BE2C (cell line): ENCODE data around the gene ADGRV1.

Experiments used
- DNase-seq: peaks from one replicate; pipeline ENCODE4 v3.0.0-alpha.2; 2020
- H3K27me3 ChIP-seq: fragments of 250-450 bp; sonication (Bioruptor Pico); 2 replicates; pipeline ENCODE4 v1.5.1; 2020; ENCODE audit warnings: mild to moderate bottlenecking
- H3K36me3 ChIP-seq: fragments of 250-450 bp; sonication (Bioruptor Pico); 2 replicates; pipeline ENCODE4 v1.5.1; 2020; ENCODE audit warnings: mild to moderate bottlenecking
- H3K4me1 ChIP-seq: fragments of 250-450 bp; sonication (Bioruptor Pico); 2 replicates; pipeline ENCODE4 v1.5.1; 2020
- H3K4me3 ChIP-seq: 2 replicates; pipeline ENCODE4 v1.5.1; 2011; ENCODE audit warnings: low read depth, low read length
- H3K9me3 ChIP-seq: fragments of 250-450 bp; sonication (Bioruptor Pico); 2 replicates; pipeline ENCODE4 v1.5.1; 2020
- TF ChIP-seq, protein P1 (sequence below): IDR thresholded peaks from 2 replicates; pipeline ENCODE4 v1.5.1; 2012; ENCODE audit warnings: mild to moderate bottlenecking, low read depth, low read length

ADGRV1 gene

GRCh38 chr5:91206734-91207133, 648.1 kb downstream of the ADGRV1 start:
- no peaks in the 10 kb centered on the region for H3K4me1 ChIP-seq
- DNase-seq, result no peak
- H3K36me3 ChIP-seq, result no peaks in the 10 kb centered on the region
- no peaks in the 10 kb centered on the region for H3K9me3 ChIP-seq
- TF ChIP-seq, protein P1, sequence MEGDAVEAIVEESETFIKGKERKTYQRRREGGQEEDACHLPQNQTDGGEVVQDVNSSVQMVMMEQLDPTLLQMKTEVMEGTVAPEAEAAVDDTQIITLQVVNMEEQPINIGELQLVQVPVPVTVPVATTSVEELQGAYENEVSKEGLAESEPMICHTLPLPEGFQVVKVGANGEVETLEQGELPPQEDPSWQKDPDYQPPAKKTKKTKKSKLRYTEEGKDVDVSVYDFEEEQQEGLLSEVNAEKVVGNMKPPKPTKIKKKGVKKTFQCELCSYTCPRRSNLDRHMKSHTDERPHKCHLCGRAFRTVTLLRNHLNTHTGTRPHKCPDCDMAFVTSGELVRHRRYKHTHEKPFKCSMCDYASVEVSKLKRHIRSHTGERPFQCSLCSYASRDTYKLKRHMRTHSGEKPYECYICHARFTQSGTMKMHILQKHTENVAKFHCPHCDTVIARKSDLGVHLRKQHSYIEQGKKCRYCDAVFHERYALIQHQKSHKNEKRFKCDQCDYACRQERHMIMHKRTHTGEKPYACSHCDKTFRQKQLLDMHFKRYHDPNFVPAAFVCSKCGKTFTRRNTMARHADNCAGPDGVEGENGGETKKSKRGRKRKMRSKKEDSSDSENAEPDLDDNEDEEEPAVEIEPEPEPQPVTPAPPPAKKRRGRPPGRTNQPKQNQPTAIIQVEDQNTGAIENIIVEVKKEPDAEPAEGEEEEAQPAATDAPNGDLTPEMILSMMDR, result no peak
- H3K27me3 ChIP-seq, result no peaks in the 10 kb centered on the region
- no peak overlapping the region for H3K4me3 ChIP-seq

GRCh38 chr5:91207248-91207647, 648.7 kb downstream of the ADGRV1 start:
- Histone ChIP-seq H3K9me3 (no peaks in the 10 kb centered on the region), H3K27me3 (no peaks in the 10 kb centered on the region), H3K4me1 (no peaks in the 10 kb centered on the region), H3K36me3 (no peaks in the 10 kb centered on the region), H3K4me3 (no peak overlapping the region)
- no peak for DNase-seq
- TF ChIP-seq, protein P1, result no peak

GRCh38 chr5:91211997-91212713, 653.6 kb downstream of the ADGRV1 start:
- no peaks in the 10 kb centered on the region for H3K9me3 ChIP-seq
- TF ChIP-seq, protein P1, result no peak
- H3K36me3 ChIP-seq, result no peaks in the 10 kb centered on the region
- DNase-seq, result no peak
- no peaks in the 10 kb centered on the region for H3K27me3 ChIP-seq
- H3K4me3 ChIP-seq, result no peak overlapping the region
- H3K4me1 ChIP-seq, result no peaks in the 10 kb centered on the region

DNA sequence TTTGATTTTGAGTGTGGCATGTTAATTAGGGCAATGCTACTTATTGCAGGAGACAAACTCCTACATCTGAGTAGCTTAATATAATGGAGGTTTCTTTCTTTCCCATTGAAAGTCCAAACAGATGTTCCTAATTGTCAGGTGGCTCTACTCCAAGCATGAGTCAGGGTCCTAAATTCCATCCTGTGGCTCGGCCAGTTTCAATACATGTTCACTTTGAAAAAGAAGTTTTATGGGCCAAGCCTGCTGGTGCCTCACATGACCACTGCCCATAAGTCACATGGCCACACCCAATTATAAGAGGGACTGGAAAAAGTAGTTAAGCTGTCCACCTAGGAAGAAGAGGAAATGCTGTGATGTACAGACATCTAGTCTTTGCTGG, 654.1 kb downstream of the ADGRV1 start:
- Histone ChIP-seq H3K4me1 (no peaks in the 10 kb centered on the region), H3K27me3 (no peaks in the 10 kb centered on the region), H3K4me3 (no peak overlapping the region), H3K9me3 (no peaks in the 10 kb centered on the region), H3K36me3 (no peaks in the 10 kb centered on the region)
- no peak for DNase-seq
- TF ChIP-seq, protein P1, result no peak
